Mesodermal cell (in vitro differentiated cells): ENCODE data around the gene NRG2.

Experiments
- H3K27ac ChIP-seq: 2 replicates; pipeline ENCODE4 v1.7.0; 2013; ENCODE audit warnings: mild to moderate bottlenecking, low read depth, low read length, moderate library complexity; ENCODE audit not compliant: severe bottlenecking
- H3K36me3 ChIP-seq: 2 replicates; pipeline ENCODE4 v1.7.1; 2013; ENCODE audit warnings: mild to moderate bottlenecking, low read length, moderate library complexity; ENCODE audit not compliant: control insufficient read depth, insufficient read depth
- H3K4me1 ChIP-seq: one replicate; pipeline ENCODE4 v1.7.1; 2013; ENCODE audit warnings: mild to moderate bottlenecking, low read length; ENCODE audit not compliant: insufficient read depth, control insufficient read depth, poor library complexity, severe bottlenecking
- H3K4me3 ChIP-seq: 2 replicates; pipeline ENCODE4 v1.7.0; 2013; ENCODE audit warnings: low read length, control low read depth, mild to moderate bottlenecking; ENCODE audit not compliant: insufficient read depth, poor library complexity, severe bottlenecking; ENCODE audit errors: extremely low read depth
- H3K9me3 ChIP-seq: 2 replicates; pipeline ENCODE4 v1.7.1; 2013; ENCODE audit warnings: mild to moderate bottlenecking, low read length, moderate library complexity; ENCODE audit not compliant: control insufficient read depth
- WGBS, 2 experiments: methylation state at CpG; one replicate each; pipeline ENCODE4 v1.1.5; 2013; ENCODE audit warnings: missing lambda C conversion rate in 2 of 2; ENCODE audit not compliant: insufficient coverage in 2 of 2; 5-methylcytosine and 5-hydroxymethylcytosine counted together

The NRG2 gene

DNA sequence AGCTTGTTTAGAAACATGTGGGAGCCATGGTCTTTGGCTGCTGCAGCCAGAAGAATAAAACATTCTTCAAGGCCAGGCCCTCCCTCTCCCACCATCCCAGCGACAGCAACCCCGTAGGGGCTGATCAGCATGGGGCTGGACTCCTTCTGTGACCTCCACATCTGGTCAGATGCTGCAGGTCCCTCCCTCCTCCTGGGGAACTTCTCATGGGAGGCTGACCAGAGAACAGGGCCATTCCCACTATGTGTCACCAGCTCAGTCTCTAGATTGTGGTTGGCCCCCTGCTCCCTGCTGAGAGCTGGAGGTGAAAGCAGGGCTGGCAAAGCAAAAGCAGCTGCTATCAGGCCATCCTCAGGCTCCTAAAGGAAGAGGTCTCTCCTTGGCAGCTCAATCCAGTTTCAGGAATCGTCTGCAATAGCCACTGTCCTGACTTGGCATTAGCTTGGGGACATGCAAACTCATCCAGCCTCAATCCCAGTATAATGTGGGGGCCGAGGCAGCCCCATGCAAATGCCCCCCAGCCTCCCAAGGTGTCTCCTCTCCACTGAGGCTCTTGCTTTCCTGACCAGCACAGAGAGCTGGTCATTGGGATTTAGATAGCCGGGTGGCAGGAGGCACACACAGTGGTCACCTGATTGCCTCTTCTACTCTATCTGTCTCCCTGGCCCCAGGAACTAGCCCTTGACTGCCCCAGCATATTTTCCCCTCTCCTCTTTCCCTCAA lies 81.5 kb downstream of the NRG2 start:
- Histone ChIP-seq H3K27ac (no peak overlapping the region), H3K4me1 (peaks cover 3% of the 10 kb centered on the region), H3K9me3 (no peaks in the 10 kb centered on the region), H3K4me3 (no peak overlapping the region), H3K36me3 (no peaks in the 10 kb centered on the region)
- WGBS, 2 experiments: 66 to 83% methylated on average over 3 to 5 of the region's 5 CpGs

DNA sequence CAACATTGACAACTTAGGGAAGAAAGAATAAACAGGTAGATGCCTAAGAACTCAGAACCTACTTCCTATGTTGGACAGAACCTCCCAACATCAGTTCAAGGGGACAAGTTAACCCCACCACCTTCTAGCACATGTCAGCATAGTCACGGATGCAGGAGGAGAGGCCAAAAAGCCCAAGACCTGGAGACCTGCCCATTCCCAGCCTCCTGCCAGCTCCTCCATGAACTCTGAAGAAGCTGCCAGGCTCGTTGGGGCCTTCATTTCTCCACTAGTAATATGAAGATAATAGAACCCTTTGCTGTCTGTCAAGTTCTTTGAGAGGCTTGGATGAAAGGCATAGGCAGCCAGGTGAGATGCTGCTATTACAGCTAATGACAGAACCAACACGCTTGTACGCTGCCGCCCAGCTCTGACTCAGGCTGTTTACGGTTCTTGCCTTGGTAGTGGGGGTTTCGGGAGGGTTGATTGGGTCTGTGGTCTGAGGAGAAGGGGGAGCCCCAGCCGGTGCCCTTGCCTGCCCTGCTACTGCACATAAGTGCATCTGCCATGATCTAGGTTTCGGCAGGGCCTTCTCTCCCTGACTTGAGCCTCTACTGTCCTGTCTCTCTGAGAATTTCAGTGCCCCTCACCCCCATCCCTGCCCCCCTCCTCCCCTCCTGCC lies 82.2 kb downstream of the NRG2 start:
- Histone ChIP-seq H3K4me1 (peaks cover 3% of the 10 kb centered on the region), H3K9me3 (no peaks in the 10 kb centered on the region), H3K4me3 (no peak overlapping the region), H3K27ac (no peak overlapping the region), H3K36me3 (no peaks in the 10 kb centered on the region)
- 97% methylated on average over 5 to 6 of the region's 9 CpGs for WGBS, 2 experiments

- 81 to 92% methylated on average over 3 to 4 of the region's 4 CpGs for WGBS, 2 experiments
- Histone ChIP-seq H3K4me3 (no peak overlapping the region), H3K27ac (no peak overlapping the region), H3K4me1 (peaks cover 3% of the 10 kb centered on the region), H3K9me3 (no peaks in the 10 kb centered on the region), H3K36me3 (no peaks in the 10 kb centered on the region)
These were observed 84.5 kb downstream of the NRG2 start for GRCh38 chr5:139958432-139959148.

GRCh38 chr5:139956342-139956741 lies 86.8 kb downstream of the NRG2 start:
- H3K36me3 ChIP-seq: no peaks in the 10 kb centered on the region
- no peak overlapping the region for H3K4me3 ChIP-seq
- WGBS, 2 experiments: 87 to 91% methylated on average over 2 of the region's 4 CpGs
- H3K4me1 ChIP-seq: no peaks in the 10 kb centered on the region
- no peak overlapping the region for H3K27ac ChIP-seq
- H3K9me3 ChIP-seq: no peaks in the 10 kb centered on the region

DNA sequence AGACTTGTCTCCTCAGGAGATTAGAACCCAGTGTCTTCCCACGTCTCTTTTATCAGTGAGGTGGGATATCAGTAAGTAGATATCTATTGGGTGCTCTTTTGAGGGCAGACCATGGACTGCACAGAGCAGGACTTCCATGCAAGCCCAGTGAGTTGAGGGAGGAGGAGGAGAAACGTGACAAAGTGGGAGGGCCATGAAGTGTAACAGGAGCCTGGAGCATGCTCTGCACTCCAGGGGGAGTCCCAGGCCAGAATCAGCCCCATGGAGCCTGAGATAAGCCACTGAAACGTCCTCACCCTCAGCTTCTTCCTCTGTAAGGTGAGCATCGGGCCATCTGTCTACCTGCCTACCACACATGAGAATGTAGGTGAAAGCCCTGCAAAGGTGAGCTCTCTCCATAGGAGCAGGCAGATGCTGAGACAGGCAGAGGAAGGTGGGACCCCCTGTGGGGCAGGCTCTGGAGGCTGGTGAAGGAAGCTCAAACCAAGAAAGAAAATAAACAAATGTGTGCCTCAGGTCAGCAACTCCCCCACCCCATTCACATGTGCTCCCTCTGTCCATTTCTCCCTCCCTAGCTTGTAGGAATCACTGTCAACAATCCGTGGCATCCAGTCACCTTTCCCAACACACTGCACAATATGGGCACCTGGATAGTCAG lies 87.4 kb downstream of the NRG2 start:
- Histone ChIP-seq H3K27ac (no peak overlapping the region), H3K4me1 (no peaks in the 10 kb centered on the region), H3K4me3 (no peak overlapping the region), H3K9me3 (no peaks in the 10 kb centered on the region), H3K36me3 (no peaks in the 10 kb centered on the region)
- WGBS, 2 experiments: 32 to 40% methylated on average over 2 to 4 of the region's 5 CpGs

- Histone ChIP-seq H3K36me3 (no peaks in the 10 kb centered on the region), H3K27ac (no peak overlapping the region), H3K9me3 (no peaks in the 10 kb centered on the region), H3K4me3 (no peak overlapping the region), H3K4me1 (no peaks in the 10 kb centered on the region)
- 68 to 75% methylated on average over 5 of the region's 5 CpGs for WGBS, 2 experiments
These were observed 88.0 kb downstream of the NRG2 start for GRCh38 chr5:139955053-139955605.

DNA sequence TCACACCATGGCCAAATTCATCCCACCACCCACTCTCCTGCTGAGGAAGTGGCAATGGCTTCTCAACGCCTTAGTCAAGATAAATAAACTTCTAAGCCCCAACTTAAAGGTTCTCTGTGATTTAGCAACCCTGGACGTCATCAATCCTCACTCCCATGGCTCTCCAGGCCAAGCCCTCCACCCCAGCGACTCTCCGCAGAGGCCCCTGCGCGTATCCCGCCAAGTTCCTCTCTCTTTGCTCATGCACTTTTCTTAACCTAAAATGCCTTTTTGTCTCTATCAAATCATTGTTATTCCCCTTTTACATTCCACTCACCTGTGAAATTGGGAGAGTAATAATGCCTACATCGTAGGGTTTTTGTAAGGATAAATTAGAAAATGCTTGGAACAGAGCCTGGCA lies 88.6 kb downstream of the NRG2 start:
- 82 to 92% methylated on average over 6 to 7 of the region's 8 CpGs for WGBS, 2 experiments
- H3K9me3 ChIP-seq: no peaks in the 10 kb centered on the region
- H3K36me3 ChIP-seq: no peaks in the 10 kb centered on the region
- H3K27ac ChIP-seq: no peak overlapping the region
- no peak overlapping the region for H3K4me3 ChIP-seq
- H3K4me1 ChIP-seq: no peaks in the 10 kb centered on the region

GRCh38 chr5:139954022-139954421 lies 89.1 kb downstream of the NRG2 start:
- no peaks in the 10 kb centered on the region for H3K4me1 ChIP-seq
- H3K36me3 ChIP-seq: no peaks in the 10 kb centered on the region
- 76% methylated on average over 5 to 7 of the region's 7 CpGs for WGBS, 2 experiments
- no peaks in the 10 kb centered on the region for H3K9me3 ChIP-seq
- H3K27ac ChIP-seq: no peak overlapping the region
- H3K4me3 ChIP-seq: no peak overlapping the region

- no peaks in the 10 kb centered on the region for H3K9me3 ChIP-seq
- no peaks in the 10 kb centered on the region for H3K4me1 ChIP-seq
- no peak overlapping the region for H3K27ac ChIP-seq
- WGBS, 2 experiments: 98 to 100% methylated on average over 9 to 10 of the region's 13 CpGs
- no peaks in the 10 kb centered on the region for H3K36me3 ChIP-seq
- no peak overlapping the region for H3K4me3 ChIP-seq
These were observed 90.5 kb downstream of the NRG2 start for GRCh38 chr5:139952574-139952973.

DNA sequence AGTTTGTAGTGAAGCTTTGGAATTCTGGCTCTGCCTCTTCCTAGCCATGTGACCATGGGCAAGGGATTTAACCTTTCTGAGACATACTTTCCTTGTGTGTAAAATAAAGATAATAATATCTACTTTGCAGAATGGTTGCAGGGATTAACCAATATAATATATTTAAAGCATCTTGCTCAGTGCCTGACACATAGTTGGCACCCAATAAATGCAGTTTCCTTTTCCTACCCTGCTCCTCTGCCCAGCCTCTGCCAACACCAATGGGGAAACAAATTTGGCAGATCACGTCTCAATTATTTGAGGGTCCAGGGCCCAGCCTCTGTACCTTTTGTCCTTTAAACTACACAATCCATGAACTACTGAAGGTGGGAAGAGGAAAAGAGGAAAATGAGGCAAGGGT lies 91.1 kb downstream of the NRG2 start:
- no peaks in the 10 kb centered on the region for H3K9me3 ChIP-seq
- no peaks in the 10 kb centered on the region for H3K36me3 ChIP-seq
- H3K27ac ChIP-seq: no peak overlapping the region
- H3K4me1 ChIP-seq: no peaks in the 10 kb centered on the region
- H3K4me3 ChIP-seq: no peak overlapping the region
- WGBS, 2 experiments: no CpG with 5 or more reads among the region's 1 CpG
